HUES6 (cell line): ENCODE measurements around the gene XPR1.
"Not testable (repeated sequence)": the region's sequence is repeated elsewhere in the genome, so short reads cannot be mapped to it uniquely, and the experiment has no call there.

Source experiments
- H3K27ac ChIP-seq: 2 replicates; pipeline ENCODE4 v1.7.0; 2013; ENCODE audit warnings: low read depth, mild to moderate bottlenecking, low read length, inconsistent platforms
- H3K27me3 ChIP-seq: 2 replicates; pipeline ENCODE4 v1.6.1; 2013; ENCODE audit warnings: low read length; ENCODE audit not compliant: control insufficient read depth, insufficient read depth
- H3K36me3 ChIP-seq: 2 replicates; pipeline ENCODE4 v1.6.1; 2013; ENCODE audit warnings: low read length; ENCODE audit not compliant: control insufficient read depth, insufficient read depth
- H3K4me1 ChIP-seq: 2 replicates; pipeline ENCODE4 v1.6.1; 2013; ENCODE audit warnings: low read length; ENCODE audit not compliant: control insufficient read depth, insufficient read depth
- H3K4me3 ChIP-seq: 2 replicates; pipeline ENCODE4 v1.5.1; 2013; ENCODE audit warnings: low read depth, low read length
- H3K9ac ChIP-seq: one replicate; pipeline ENCODE4 v1.6.1; 2013; ENCODE audit warnings: mild to moderate bottlenecking, low read length
- H3K9me3 ChIP-seq: 2 replicates; pipeline ENCODE4 v1.6.1; 2013; ENCODE audit warnings: low read depth, low read length; ENCODE audit not compliant: control insufficient read depth, insufficient read depth

Gene XPR1

DNA sequence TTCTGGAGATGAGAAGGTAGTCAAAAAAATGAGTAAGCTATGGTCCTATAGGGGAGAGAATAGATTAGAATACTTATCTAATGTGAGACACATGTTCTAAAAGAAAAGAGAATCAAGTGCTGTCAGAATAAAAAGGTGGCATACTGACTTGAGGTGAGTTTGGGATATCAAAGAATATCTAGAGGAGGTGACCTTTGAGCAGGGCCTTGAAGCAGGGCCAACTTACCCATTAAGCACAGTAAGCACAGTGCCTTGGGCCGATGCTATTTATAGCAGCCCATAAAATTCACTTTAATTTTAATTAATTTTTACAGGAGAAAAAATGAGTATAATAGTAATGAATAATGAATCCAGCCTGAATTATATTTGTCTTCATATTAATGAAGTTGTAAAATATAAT is 92.2 kb downstream of the XPR1 start:
- H3K9me3 ChIP-seq: no peaks in the 10 kb centered on the region
- H3K36me3 ChIP-seq: no peaks in the 10 kb centered on the region

DNA sequence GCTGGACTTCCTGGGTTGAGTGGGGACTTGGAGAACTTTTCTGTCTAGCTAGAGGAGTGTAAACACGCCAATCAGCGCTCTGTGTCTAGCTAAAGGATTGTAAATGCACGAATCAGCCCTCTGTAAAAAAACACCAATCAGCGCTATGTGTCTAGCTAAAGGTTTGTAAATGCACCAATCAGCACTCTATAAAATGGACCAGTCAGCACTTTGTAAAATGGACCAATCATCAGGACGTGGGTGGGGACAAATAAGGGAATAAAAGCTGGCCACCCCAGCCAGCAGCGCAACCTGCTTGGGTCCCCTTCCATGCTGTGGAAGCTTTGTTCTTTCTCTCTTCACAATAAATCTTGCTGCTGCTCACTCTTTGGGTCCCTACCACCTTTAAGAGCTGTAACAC is 94.2 kb downstream of the XPR1 start:
- H3K9ac ChIP-seq, H3K36me3 ChIP-seq, H3K27ac ChIP-seq, H3K27me3 ChIP-seq, H3K4me3 ChIP-seq, H3K4me1 ChIP-seq: not testable (repeated sequence)
- H3K9me3 ChIP-seq: peaks cover 11% of the 10 kb centered on the region

More for the DNA sequence above, 92.2 kb downstream of the XPR1 start:
- Histone ChIP-seq H3K4me1 (no peaks in the 10 kb centered on the region), H3K27me3 (no peaks in the 10 kb centered on the region), H3K4me3 (no peak overlapping the region), H3K27ac (no peak overlapping the region), H3K9ac (no peak overlapping the region)

DNA sequence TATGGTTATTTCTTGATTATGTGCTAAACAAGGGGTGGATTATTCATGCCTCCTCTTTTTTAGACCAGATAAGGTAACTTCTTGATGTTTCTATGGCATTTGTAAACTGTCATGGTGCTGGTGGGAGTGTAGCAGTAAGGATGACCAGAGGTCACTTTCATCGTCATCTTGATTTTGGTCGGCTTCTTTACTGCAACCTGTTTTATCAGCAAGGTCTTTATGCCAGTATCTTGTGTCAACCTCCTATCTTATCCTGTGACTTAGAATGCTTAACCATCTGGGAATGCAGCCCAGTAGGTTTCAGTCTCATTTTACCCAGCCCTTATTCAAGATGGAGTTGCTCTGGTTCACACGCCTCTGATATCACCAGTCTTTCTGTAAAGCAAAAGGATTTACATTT is 95.9 kb downstream of the XPR1 start:
- H3K36me3 ChIP-seq, H3K9ac ChIP-seq, H3K4me1 ChIP-seq, H3K27me3 ChIP-seq, H3K4me3 ChIP-seq, H3K27ac ChIP-seq: not testable (repeated sequence)
- peaks cover 20% of the 10 kb centered on the region for H3K9me3 ChIP-seq

DNA sequence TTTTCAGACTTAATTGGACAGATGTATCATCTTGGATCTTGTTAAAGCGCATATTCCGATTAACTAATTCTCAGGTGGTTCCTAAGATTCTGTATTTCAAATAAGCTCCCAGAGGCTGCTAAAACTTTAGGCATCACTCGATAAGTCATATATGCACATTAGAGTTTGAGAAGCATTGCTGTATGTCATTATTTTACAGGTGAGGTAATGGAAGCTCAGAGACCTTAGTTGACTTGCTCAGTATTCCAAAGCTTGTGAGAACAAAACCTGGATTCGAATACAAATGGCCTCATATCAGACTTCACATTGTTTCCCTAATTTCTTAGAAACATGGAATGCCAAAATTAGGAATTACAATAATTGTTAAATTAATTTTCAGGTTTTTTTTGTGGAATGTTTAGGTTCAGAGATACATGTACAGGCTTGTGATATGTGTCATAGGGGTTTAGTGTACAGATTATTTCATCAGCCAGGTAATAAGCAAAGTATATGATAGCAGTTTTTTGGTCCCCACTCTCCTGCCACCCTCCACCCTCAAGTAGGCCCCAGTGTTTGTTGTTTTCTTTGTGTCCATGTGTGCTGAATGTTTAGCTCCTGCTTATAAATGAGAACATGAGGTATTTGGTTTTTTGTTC is 96.8 kb downstream of the XPR1 start:
- Histone ChIP-seq H3K9me3 (peaks cover 27% of the 10 kb centered on the region), H3K27ac (no peak overlapping the region), H3K27me3 (no peaks in the 10 kb centered on the region), H3K36me3 (no peaks in the 10 kb centered on the region), H3K4me1 (no peaks in the 10 kb centered on the region), H3K4me3 (no peak overlapping the region), H3K9ac (no peak overlapping the region)

DNA sequence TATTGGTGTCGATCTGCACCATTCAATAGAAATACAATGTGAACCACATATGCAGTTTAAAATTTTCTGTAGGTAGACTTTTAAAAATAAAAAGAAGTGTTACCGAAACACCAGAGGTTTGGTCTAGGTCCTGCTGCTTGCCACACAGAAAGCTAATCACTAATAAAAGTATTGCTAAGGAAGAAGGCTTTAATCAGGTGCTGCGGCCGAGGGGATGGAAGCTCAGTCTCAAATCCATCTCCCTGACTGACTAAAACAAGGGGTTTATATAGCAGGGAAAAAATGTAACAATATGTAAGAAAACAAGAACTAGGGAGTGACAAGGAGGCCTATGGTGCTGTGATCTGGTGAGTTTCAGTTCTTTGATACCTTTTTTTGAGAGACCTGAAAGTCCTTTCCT is 99.3 kb downstream of the XPR1 start:
- H3K27ac ChIP-seq: no peak overlapping the region
- H3K27me3 ChIP-seq: no peaks in the 10 kb centered on the region
- H3K4me1 ChIP-seq: no peaks in the 10 kb centered on the region
- no peak overlapping the region for H3K9ac ChIP-seq
- H3K9me3 ChIP-seq: peaks cover 38% of the 10 kb centered on the region
- no peak overlapping the region for H3K4me3 ChIP-seq
- no peaks in the 10 kb centered on the region for H3K36me3 ChIP-seq

DNA sequence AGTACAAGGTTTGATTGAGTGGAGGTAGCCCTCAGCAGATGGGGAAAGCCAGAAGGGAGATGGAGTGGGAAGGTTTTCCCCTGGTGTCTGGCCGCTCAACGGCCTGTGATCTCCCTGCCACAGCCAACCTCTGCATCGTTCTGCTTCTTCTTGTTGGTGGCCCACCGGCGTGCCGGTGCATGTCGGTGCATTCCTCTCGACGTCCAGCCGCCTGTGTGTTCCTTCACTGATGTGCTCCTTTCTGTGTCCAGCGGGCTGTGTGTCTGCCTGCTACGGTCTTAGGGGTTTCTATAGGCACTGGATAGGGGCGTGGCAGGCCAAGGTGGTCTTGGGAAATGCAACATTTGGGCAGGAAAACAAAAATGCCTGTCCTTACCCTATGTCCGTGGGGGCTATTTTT is 101.0 kb downstream of the XPR1 start:
- Histone ChIP-seq H3K36me3 (no peaks in the 10 kb centered on the region), H3K9ac (no peak overlapping the region), H3K4me3 (no peak overlapping the region), H3K27me3 (no peaks in the 10 kb centered on the region), H3K27ac (no peak overlapping the region), H3K4me1 (no peaks in the 10 kb centered on the region), H3K9me3 (peaks cover 38% of the 10 kb centered on the region)

DNA sequence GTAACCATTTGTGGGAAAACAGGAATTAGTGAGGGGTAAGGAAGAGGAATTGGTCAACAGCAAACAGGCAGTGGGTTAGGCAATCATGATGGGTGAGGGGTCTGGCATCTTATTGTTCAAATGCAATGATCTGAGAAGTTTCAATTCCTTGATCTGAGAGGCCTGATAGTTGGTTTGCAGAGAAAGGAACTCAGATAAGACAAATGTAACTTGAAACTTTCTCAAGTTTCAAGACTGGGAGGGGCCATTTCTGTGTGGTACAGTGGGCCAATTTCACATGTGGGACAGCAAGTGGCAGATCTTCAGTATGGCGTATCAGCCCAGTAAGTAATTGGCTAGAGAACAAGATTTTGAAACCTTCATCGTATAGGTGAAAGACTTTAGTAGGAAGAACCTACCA is 102.5 kb downstream of the XPR1 start:
- H3K9ac ChIP-seq: no peak overlapping the region
- no peaks in the 10 kb centered on the region for H3K27me3 ChIP-seq
- peaks cover 36% of the 10 kb centered on the region for H3K9me3 ChIP-seq
- H3K36me3 ChIP-seq: no peaks in the 10 kb centered on the region
- H3K4me3 ChIP-seq: no peak overlapping the region
- H3K27ac ChIP-seq: no peak overlapping the region
- no peaks in the 10 kb centered on the region for H3K4me1 ChIP-seq

DNA sequence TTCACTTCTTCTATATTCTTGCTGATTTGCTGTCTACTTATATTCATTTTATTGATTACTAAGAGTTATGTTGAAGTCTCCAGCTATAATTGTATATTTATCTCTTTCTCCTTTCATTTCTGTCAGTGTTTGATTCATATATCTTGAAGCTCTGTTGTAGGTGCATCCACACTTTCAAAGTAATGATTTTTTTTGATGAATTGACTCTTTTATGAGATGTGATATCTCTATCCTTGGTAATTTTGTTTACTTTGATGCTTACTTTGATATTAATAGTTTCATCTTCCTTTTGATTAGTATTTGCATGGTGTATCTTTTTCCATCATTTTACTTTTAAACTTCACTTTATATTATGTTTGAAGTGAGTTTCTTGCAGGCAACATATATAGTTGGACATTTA is 110.8 kb downstream of the XPR1 start:
- peaks cover 6% of the 10 kb centered on the region; the same call in 1 of the 2 replicates for H3K9me3 ChIP-seq
- H3K36me3 ChIP-seq: no peaks in the 10 kb centered on the region
- no peak overlapping the region for H3K9ac ChIP-seq
- H3K27ac ChIP-seq: no peak overlapping the region
- H3K4me1 ChIP-seq: 0 out of 2 replicates have a peak, but pooled peaks cover 5% of the 10 kb centered on the region
- H3K4me3 ChIP-seq: no peak overlapping the region
- no peaks in the 10 kb centered on the region for H3K27me3 ChIP-seq

DNA sequence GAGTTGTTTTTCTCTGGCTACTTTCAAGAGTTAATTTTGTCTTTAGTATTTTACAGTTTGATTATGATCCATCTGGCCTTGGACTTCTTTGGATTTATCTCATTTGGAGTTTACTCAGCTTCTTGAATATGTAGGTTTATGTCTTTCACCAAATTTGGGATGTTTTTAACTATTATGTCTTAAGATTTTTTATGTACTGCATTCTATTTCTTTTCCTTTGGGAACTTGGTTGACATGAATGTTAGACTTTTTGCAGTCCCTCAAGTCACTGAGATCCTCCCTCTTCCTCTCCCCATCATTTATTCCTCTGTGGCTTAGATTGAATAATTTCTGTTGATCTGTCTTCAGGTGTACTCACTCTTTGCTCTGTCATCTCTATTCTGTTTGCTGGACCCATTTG is 112.0 kb downstream of the XPR1 start:
- Histone ChIP-seq H3K36me3 (no peaks in the 10 kb centered on the region), H3K27ac (no peak overlapping the region), H3K9me3 (peaks cover 6% of the 10 kb centered on the region; the same call in 1 of the 2 replicates), H3K4me1 (0 out of 2 replicates have a peak, but pooled peaks cover 5% of the 10 kb centered on the region), H3K9ac (no peak overlapping the region), H3K4me3 (no peak overlapping the region), H3K27me3 (no peaks in the 10 kb centered on the region)

DNA sequence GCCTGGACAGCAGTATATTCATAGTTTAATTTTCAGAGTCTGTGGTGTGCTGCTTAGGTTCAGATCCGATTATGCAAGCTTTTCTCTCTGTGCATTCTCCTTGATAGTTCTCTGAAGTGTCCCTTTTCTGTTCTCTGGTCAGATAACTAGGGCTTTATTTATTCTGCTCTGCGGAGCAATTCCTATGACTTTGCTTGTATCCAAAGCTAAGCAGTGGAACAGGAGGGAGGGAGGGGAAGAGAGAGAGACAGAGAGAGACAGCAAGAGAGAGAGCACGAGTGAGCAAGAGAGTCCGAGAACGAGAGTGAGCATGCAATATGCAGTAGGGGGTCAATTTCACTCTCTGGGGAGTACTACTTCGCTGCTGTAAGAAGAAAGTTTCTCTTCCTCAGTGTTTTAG is 113.3 kb downstream of the XPR1 start:
- H3K27me3 ChIP-seq: no peaks in the 10 kb centered on the region
- H3K4me3 ChIP-seq: no peak overlapping the region
- no peak overlapping the region for H3K9ac ChIP-seq
- peaks cover 6% of the 10 kb centered on the region; the same call in 1 of the 2 replicates for H3K9me3 ChIP-seq
- no peaks in the 10 kb centered on the region for H3K36me3 ChIP-seq
- 0 out of 2 replicates have a peak, but pooled peaks cover 5% of the 10 kb centered on the region for H3K4me1 ChIP-seq
- no peak overlapping the region for H3K27ac ChIP-seq

DNA sequence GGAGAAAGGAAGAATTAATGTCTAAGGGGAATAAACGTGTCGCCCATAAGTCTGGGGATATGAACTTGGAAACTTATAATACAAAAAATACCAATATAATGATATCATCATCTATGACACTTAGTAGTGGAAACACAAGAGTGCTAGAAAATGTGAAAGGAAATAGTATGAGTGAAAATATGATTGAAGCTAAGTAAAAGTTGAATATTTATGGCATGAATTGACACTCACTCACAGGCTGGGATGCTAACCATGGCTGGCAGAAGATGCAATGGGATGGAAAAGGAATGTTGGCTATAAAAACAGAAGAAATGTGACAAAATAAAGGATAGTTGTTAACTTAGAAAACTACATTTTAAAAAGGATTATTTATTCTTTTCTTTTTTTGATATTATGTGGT is 120.1 kb downstream of the XPR1 start:
- Histone ChIP-seq H3K27me3 (no peaks in the 10 kb centered on the region), H3K9me3 (no peaks in the 10 kb centered on the region), H3K4me3 (no peak overlapping the region)

More for the DNA sequence above, 120.1 kb downstream of the XPR1 start:
- no peak overlapping the region for H3K9ac ChIP-seq
- no peak overlapping the region for H3K27ac ChIP-seq
- H3K4me1 ChIP-seq: 0 out of 2 replicates have a peak, but pooled peaks cover 4% of the 10 kb centered on the region
- no peaks in the 10 kb centered on the region for H3K36me3 ChIP-seq
